HCT116 (cell line): ENCODE results near the gene OCRL. TPM values are rescaled to one million over a fixed set of nuclear protein-coding genes. Genes with fewer than 3 reads are reported as not detected.

Experiments used
- ATAC-seq: fragments of 200-7000 bp; cut with Tn5 transposase; 2 replicates; pipeline ENCODE4 v1.9.1; 2020; ENCODE audit warnings: mild to moderate bottlenecking, moderate library complexity
- BruUV-seq: library from RNA; stranded (reverse); fragments of 400-500 nt; replicated peaks from 2 replicates; lab custom pipeline; 2021; lab: Mats Ljungman, UMichigan
- CTCF ChIA-PET: fragments of 300-600 bp; sonication (Branson Sonifier 250); formaldehyde crosslinking; loops from one replicate; lab custom pipeline; 2021; ENCODE audit warnings: antibody characterized with exemption; lab: Charles Lee
- POLR2A ChIA-PET: fragments of 300-600, 350-600 bp; sonication (Branson Sonifier 250); formaldehyde crosslinking; loops from one replicate; lab custom pipeline; 2021; ENCODE audit warnings: antibody characterized with exemption; lab: Charles Lee
- RAD21 ChIA-PET, 2 experiments: fragments of 300-600 bp; sonication (Branson Sonifier 250); formaldehyde crosslinking; loops; one replicate each; lab custom pipeline; 2023; ENCODE audit warnings: low total read pairs in 2 of 2; ENCODE audit not compliant: uncharacterized antibody in 2 of 2, unreplicated experiment in 2 of 2, low non-redundant PET in 1 of 2; lab: Charles Lee
- DNase-seq: peaks from one replicate; pipeline ENCODE4 v3.0.0-alpha.2; 2010; ENCODE audit warnings: low read depth, low spot score
- H2AFZ ChIP-seq: fragments of 200-600 bp; shearing (Covaris generic), sonication (generic); 2 replicates; pipeline ENCODE4 v1.6.1; 2017; ENCODE audit warnings: low read depth, mixed run types, mixed read lengths, antibody characterized with exemption, low read length; ENCODE audit not compliant: poor library complexity, severe bottlenecking
- H3K27ac ChIP-seq: 2 replicates; pipeline ENCODE4 v1.5.1; 2012; ENCODE audit warnings: low read depth, low read length
- H3K27me3 ChIP-seq: fragments of 200-600 bp; sonication (generic); 2 replicates; pipeline ENCODE4 v1.6.1; 2016; ENCODE audit warnings: mixed run types, low read length, mixed read lengths; ENCODE audit not compliant: insufficient read depth
- H3K36me3 ChIP-seq, 2 experiments: fragments of 200-500 bp in 1 of 2; fragments of 200-600 bp in 1 of 2; sonication (Bioruptor generic) in 1 of 2; sonication (generic) in 1 of 2; 2 replicates each; pipeline versions ENCODE4 v1.5.1 to v1.6.1; 2014 to 2016; ENCODE audit warnings: low read length in 2 of 2, inconsistent platforms in 1 of 2, mixed read lengths in 1 of 2, mixed run types in 1 of 2; ENCODE audit not compliant: insufficient read depth in 2 of 2, control insufficient read depth in 1 of 2
- H3K4me1 ChIP-seq, 2 experiments: fragments of 200-600 bp in 1 of 2; sonication (generic) in 1 of 2; 2 replicates each; pipeline versions ENCODE4 v1.5.1 to v1.6.1; 2012 to 2017; ENCODE audit warnings: low read length in 2 of 2, inconsistent platforms in 1 of 2, mild to moderate bottlenecking in 1 of 2, mixed read lengths in 1 of 2, mixed run types in 1 of 2, moderate library complexity in 1 of 2; ENCODE audit not compliant: insufficient read depth in 2 of 2, control insufficient read depth in 1 of 2
- H3K4me2 ChIP-seq: fragments of 200-600 bp; sonication (generic); 2 replicates; pipeline ENCODE4 v1.6.1; 2017; ENCODE audit warnings: mixed run types, low read length, mixed read lengths
- H3K4me3 ChIP-seq, 2 experiments: fragments of 200-600 bp in 1 of 2; sonication (generic) in 1 of 2; replicated peaks in 1 of 2; 2 replicates each; pipeline ENCODE4 v1.5.1; 2011 to 2016; ENCODE audit warnings: low read length in 2 of 2, control low read depth in 1 of 2, low read depth in 1 of 2, mild to moderate bottlenecking in 1 of 2, mixed read lengths in 1 of 2, mixed run types in 1 of 2
- H3K79me2 ChIP-seq: fragments of 200-600 bp; sonication (generic); 2 replicates; pipeline ENCODE4 v1.6.1; 2017; ENCODE audit warnings: mild to moderate bottlenecking, mixed run types, low read length, moderate library complexity, mixed read lengths; ENCODE audit not compliant: insufficient read depth
- H3K9ac ChIP-seq: fragments of 200-600 bp; sonication (generic); 2 replicates; pipeline ENCODE4 v1.6.1; 2016; ENCODE audit warnings: low read length, mixed read lengths
- H3K9me2 ChIP-seq: fragments of 200-600 bp; sonication (generic), shearing (Covaris generic); 2 replicates; pipeline ENCODE4 v1.6.1; 2017; ENCODE audit warnings: mixed run types, mild to moderate bottlenecking, moderate library complexity; ENCODE audit not compliant: insufficient read depth
- H3K9me3 ChIP-seq, 2 experiments: fragments of 200-500 bp in 1 of 2; fragments of 200-600 bp in 1 of 2; sonication (Bioruptor generic) in 1 of 2; sonication (generic) in 1 of 2; 2 replicates each; pipeline ENCODE4 v1.6.1; 2014 to 2017; ENCODE audit warnings: low read length in 2 of 2, mixed read lengths in 2 of 2, inconsistent platforms in 1 of 2, low read depth in 1 of 2, mild to moderate bottlenecking in 1 of 2, mixed run types in 1 of 2, moderate library complexity in 1 of 2; ENCODE audit not compliant: control insufficient read depth in 1 of 2, insufficient read depth in 1 of 2
- H4K20me1 ChIP-seq: fragments of 200-600 bp; sonication (generic), shearing (Covaris generic); 2 replicates; pipeline ENCODE4 v1.6.1; 2017; ENCODE audit warnings: mixed run types, mild to moderate bottlenecking, moderate library complexity; ENCODE audit not compliant: insufficient read depth
- ATF3 ChIP-seq: IDR thresholded peaks from 2 replicates; pipeline ENCODE4 v1.6.1; 2012
- CBX3 ChIP-seq: IDR thresholded peaks from 2 replicates; pipeline ENCODE4 v1.6.1; 2012; ENCODE audit warnings: low read depth
- CEBPB ChIP-seq: IDR thresholded peaks from 2 replicates; pipeline ENCODE4 v1.6.1; 2012; ENCODE audit warnings: low read depth
- EGR1 ChIP-seq: IDR thresholded peaks from 2 replicates; pipeline ENCODE4 v1.6.1; 2012; ENCODE audit warnings: low read depth
- ELF1 ChIP-seq: IDR thresholded peaks from 2 replicates; pipeline ENCODE4 v1.6.1; 2012; ENCODE audit warnings: low read depth, borderline replicate concordance
- EZH2phosphoT487 ChIP-seq: fragments of 200-600 bp; IDR thresholded peaks from 2 replicates; pipeline ENCODE4 v1.6.1; 2018; ENCODE audit warnings: antibody characterized with exemption, borderline replicate concordance
- FOSL1 ChIP-seq: IDR thresholded peaks from 2 replicates; pipeline ENCODE4 v1.6.1; 2012; ENCODE audit warnings: low read depth
- POLR2A ChIP-seq: IDR thresholded peaks from 2 replicates; pipeline ENCODE4 v1.7.0; 2011; ENCODE audit warnings: borderline replicate concordance; ENCODE audit not compliant: insufficient read depth, insufficient read length; ENCODE audit errors: extremely low read depth
- POLR2AphosphoS5 ChIP-seq: IDR thresholded peaks from 2 replicates; pipeline ENCODE4 v1.6.1; 2011; ENCODE audit warnings: mild to moderate bottlenecking, low read depth, low read length, moderate library complexity
- SRF ChIP-seq: IDR thresholded peaks from 2 replicates; pipeline ENCODE4 v1.6.1; 2012; ENCODE audit warnings: low read depth
- ZFX ChIP-seq: fragments of 450-650 bp; IDR thresholded peaks from 2 replicates; pipeline ENCODE4 v1.6.1; 2017
- intact Hi-C: fragments of 100-400 bp; cut with micrococcal nuclease; formaldehyde crosslinking; loops from 2 replicates; pipeline ENCODE4 v1.10.0; 2022
- total RNA-seq: library from RNA; stranded (reverse); gene quantifications from one replicate; pipeline ENCODE4 v1.2.1, GENCODE V29; 2021; ENCODE audit not compliant: unreplicated experiment
- TF ChIP-seq, protein P1 (sequence below): IDR thresholded peaks from 2 replicates; pipeline ENCODE4 v1.6.1; 2012
- TF ChIP-seq, protein P2 (sequence below): IDR thresholded peaks from 2 replicates; pipeline ENCODE4 v1.6.1; 2012; ENCODE audit warnings: low read depth

OCRL gene
- total RNA-seq, 1 experiment from 2014 or later = 19.8 TPM

- no peak overlapping the region for H3K27ac ChIP-seq
- no peak for TF ChIP-seq ELF1
- no peak for TF ChIP-seq ZFX
- TF ChIP-seq, all 23 proteins: peak for 0
- no peaks in the 10 kb centered on the region for H3K27me3 ChIP-seq
- no TSS peak for BruUV-seq
- RAD21 ChIA-PET = no interaction called here
- DNase-seq (no peak), ATAC-seq (no peak)
- intact Hi-C loops = no loop called here
- no peak overlapping the region for H3K4me3 ChIP-seq
- no peaks in the 10 kb centered on the region for H4K20me1 ChIP-seq
- H3K9me3 ChIP-seq = no peaks in the 10 kb centered on the region
- no peak overlapping the region for H3K4me2 ChIP-seq
- H3K9me2 ChIP-seq = no peaks in the 10 kb centered on the region
- H3K4me1 ChIP-seq = no peaks in the 10 kb centered on the region
- no peak overlapping the region for H2AFZ ChIP-seq
- CTCF ChIA-PET = no interaction called here
- H3K36me3 ChIP-seq = no peaks in the 10 kb centered on the region; a peak in 1 of 4 replicates
- POLR2A ChIA-PET = no interaction called here
- no peaks in the 10 kb centered on the region for H3K79me2 ChIP-seq
- no peak overlapping the region for H3K9ac ChIP-seq
Observed at GRCh38 chrX:129585691-129586090, 45.6 kb downstream of the OCRL start.

DNA sequence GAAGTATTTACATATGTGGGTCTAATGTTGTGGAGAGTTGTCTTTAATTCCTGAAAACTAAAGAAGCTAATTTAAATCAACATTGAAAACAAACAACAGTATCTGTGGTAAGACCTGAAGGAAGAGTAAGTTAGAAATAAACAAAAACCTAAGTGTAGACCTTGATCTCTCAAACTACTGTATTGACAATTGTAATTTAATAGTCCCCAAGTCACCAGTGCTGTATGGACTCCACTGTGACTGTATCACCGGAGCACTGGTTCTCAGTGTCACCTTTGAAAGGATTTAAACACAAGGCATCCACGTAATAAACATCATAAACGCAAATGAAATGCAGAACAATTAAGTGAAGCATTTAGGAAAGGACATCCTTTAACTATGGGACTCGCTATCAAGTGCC is 46.4 kb downstream of the OCRL start:
- BruUV-seq = no TSS peak
- DNase-seq (no peak), ATAC-seq (no peak)
- Histone ChIP-seq H4K20me1 (no peaks in the 10 kb centered on the region), H3K79me2 (no peaks in the 10 kb centered on the region), H3K9me3 (no peaks in the 10 kb centered on the region), H3K27ac (no peak overlapping the region), H3K36me3 (no peaks in the 10 kb centered on the region; a peak in 1 of 4 replicates), H3K4me3 (no peak overlapping the region), H3K9ac (no peak overlapping the region), H2AFZ (no peak overlapping the region), H3K4me1 (no peaks in the 10 kb centered on the region), H3K9me2 (no peaks in the 10 kb centered on the region), H3K27me3 (no peaks in the 10 kb centered on the region), H3K4me2 (no peak overlapping the region)
- intact Hi-C loops = no loop called here
- RAD21 ChIA-PET = no interaction called here
- POLR2A ChIA-PET = no interaction called here
- TF ChIP-seq CBX3 (no peak), ATF3 (no peak), SRF (no peak), EZH2phosphoT487 (no peak), FOSL1 (no peak), EGR1 (no peak), POLR2A (no peak), CEBPB (no peak), POLR2AphosphoS5 (no peak)
- TF ChIP-seq, protein P1, sequence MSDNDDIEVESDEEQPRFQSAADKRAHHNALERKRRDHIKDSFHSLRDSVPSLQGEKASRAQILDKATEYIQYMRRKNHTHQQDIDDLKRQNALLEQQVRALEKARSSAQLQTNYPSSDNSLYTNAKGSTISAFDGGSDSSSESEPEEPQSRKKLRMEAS = no peak
- TF ChIP-seq, protein P2, sequence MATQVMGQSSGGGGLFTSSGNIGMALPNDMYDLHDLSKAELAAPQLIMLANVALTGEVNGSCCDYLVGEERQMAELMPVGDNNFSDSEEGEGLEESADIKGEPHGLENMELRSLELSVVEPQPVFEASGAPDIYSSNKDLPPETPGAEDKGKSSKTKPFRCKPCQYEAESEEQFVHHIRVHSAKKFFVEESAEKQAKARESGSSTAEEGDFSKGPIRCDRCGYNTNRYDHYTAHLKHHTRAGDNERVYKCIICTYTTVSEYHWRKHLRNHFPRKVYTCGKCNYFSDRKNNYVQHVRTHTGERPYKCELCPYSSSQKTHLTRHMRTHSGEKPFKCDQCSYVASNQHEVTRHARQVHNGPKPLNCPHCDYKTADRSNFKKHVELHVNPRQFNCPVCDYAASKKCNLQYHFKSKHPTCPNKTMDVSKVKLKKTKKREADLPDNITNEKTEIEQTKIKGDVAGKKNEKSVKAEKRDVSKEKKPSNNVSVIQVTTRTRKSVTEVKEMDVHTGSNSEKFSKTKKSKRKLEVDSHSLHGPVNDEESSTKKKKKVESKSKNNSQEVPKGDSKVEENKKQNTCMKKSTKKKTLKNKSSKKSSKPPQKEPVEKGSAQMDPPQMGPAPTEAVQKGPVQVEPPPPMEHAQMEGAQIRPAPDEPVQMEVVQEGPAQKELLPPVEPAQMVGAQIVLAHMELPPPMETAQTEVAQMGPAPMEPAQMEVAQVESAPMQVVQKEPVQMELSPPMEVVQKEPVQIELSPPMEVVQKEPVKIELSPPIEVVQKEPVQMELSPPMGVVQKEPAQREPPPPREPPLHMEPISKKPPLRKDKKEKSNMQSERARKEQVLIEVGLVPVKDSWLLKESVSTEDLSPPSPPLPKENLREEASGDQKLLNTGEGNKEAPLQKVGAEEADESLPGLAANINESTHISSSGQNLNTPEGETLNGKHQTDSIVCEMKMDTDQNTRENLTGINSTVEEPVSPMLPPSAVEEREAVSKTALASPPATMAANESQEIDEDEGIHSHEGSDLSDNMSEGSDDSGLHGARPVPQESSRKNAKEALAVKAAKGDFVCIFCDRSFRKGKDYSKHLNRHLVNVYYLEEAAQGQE = no peak
- CTCF ChIA-PET = no interaction called here
